ENCODE measurements around the gene NFS1.

DNA sequence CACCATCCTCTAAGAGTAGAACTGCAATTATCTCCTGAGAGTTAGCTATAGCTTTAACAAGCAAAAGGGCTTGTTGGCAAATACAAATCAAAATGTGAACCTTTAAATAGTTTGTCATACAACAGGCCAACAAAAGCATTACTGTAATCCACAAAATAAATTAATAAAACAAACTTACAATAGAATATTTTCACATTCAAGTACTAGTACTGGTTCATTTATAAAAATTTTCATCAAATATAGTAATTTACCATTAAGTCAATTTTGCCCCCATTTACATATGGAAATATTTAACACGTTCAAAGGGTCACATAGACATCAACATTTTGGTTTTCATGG, 33.5 kb upstream of the NFS1 start:
- TF ChIP-seq CTCF (IDR thresholded peaks at IDR 0.05; ENCODE audit: low read depth, low read length) = no peak
- no peak for TF ChIP-seq EZH2phosphoT487 (IDR thresholded peaks at IDR 0.05; ENCODE audit: low read depth)
